Dermis blood vessel endothelial cell (primary cell): ENCODE results near the gene PKNOX1. TPM values are rescaled to one million over a fixed set of nuclear protein-coding genes. Genes with fewer than 3 reads are reported as not detected.
"Not testable (repeated sequence)": the region's sequence is repeated elsewhere in the genome, so short reads cannot be mapped to it uniquely, and the experiment has no call there.

Experiments used
- DNase-seq: peaks from one replicate; pipeline ENCODE4 v3.0.0; 2010
- total RNA-seq: library from RNA; depleted of rRNA; stranded (reverse); fragments of >200 nt; gene quantifications from 2 replicates; pipeline ENCODE4 v1.2.3, GENCODE V29; 2014

The PKNOX1 gene
- total RNA-seq, 1 donor from 2014 or later, result 7.8 TPM

DNA sequence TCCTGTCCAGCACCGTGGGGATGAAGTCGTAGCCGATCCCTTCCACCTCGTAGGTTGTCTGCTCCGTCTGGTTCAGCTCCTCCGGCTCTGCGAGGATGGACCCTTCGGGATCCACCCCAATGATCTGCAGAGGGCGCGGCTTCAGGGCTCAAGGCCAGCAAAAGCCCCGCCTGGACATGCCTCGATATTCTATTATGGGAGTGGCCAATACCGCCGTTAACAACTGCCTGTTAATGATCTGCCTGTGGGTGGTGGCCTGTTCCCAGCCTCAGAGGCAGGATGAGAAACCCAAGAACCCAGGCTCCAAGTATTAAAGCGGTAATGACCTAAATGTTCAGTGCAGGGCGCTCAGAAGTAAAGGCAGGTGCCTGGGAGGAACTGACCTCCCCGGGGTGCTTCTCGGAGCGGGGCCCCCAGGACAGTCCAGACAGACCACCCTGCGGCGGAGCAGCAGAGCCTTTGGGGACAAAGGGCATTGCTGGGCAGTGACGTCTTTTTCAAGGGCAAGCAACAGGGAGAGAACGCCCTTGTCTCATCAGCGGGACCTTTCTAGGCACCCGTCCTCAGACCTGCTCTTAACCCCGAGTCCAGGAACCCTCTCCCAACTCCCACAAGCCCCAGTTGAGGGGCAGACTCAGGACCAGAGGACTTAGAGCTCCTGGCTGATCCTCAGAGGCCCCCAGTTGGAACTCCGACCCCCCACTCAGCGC lies 88.7 kb downstream of the PKNOX1 start:
- not testable (repeated sequence) for DNase-seq

DNA sequence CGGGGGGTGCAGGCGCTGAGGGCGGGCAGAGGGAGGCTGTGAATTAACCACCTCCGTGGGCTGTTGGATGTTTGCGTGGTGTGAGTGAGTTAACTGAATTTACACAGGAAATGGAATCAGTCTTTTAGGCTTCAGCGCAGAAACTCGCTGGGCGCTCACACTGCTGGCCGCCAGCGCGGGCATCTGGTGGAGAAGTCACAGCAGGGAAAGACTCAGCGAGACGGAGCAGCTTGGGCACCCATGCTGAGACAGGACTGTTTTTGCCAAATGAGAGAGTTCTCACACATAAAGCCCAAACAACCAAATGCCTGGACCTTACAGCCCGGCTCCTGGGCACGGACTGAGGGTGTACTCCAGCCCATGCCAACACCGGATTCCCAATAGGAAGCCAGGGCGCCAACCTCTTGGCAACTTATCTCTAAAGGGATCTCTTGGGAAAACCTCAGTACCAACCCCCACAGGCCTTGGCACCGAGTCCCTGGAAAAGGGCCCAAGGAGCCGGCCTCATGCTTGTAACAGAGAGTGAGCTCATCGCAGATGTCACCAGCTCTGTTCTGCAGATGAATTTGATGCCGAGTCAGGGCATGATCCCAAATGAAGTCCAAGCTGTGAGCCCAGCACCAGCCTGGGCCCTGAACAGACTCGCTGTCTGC lies 90.0 kb downstream of the PKNOX1 start:
- DNase-seq, result not testable (repeated sequence)

DNA sequence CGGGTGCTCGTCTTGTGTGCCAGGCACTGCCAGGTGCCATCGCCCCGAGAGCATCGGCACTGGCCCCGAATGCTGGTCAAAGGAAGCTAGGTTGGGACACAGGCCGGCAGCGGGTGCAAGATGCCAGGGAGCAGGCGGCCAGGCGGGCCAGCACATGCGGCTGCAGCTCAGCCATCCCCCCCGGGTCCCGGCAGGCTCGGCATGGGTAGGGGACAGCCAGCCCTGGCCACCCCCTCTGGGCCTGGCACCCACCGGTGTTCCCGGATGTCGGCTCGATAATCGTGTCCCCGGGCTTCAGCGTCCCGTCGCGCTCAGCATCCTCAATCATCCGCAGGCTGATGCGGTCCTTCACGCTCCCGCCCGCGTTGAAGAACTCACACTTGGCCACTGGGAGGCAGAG lies 91.6 kb downstream of the PKNOX1 start:
- DNase-seq, result not testable (repeated sequence)

DNA sequence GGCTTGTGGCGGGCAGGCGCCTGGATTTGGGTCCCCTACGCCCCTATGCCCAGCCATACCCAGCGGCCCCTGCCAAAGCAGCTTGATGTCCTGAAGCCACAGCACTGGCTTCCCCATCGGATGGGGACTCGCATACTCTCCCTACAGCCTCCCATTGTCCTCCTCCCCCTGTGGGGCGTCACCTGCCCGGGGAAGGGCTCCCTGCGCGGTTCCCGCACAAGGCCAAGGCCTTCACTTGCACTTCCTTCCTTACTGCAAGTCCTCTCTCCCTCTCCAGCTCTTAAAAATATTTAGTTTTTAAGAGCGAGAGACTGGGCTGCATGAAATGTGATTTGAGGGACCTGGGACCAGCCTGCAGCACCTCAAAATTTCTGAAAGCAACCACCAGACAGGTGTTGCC lies 92.3 kb downstream of the PKNOX1 start:
- not testable (repeated sequence) for DNase-seq

DNA sequence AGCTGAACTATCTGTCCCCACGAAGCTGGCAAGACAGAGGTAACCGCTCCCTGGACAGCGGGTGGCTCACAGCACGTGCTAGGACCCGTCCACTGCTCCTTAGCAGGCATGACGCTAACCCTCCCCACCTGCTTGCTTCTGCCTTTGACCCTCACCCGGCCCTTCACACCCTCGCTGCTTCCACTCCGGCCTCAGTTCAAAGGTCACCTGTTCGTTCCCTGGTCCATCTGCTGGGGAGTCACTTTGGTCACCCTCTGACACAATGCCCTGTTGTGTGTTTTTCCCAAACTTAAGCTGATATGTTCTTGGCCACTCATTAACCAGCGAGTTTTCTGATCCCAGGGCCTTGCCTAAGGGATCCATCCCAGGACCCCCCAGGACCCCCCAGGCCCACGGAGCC lies 93.7 kb downstream of the PKNOX1 start:
- not testable (repeated sequence) for DNase-seq

DNA sequence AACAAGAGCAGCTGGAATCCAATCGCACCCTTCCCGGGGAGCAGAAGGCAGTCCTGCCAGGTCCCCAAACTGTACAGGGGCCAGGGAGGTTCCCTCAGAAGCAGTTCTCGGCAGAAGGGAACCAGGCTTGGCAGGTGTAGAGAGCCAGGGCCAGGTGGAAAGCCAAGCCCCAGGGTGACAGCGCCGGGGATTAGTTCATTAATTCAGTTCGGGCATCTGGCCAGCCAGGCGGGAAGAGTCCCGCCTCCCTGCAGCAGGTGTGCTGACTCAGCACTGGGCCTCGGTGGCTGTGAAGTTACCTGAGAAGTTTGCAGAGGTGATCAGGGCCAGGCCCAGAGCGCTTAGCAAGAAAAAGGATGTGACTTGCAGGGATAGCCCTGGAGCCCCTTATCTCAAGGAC lies 95.3 kb downstream of the PKNOX1 start:
- not testable (repeated sequence) for DNase-seq

DNA sequence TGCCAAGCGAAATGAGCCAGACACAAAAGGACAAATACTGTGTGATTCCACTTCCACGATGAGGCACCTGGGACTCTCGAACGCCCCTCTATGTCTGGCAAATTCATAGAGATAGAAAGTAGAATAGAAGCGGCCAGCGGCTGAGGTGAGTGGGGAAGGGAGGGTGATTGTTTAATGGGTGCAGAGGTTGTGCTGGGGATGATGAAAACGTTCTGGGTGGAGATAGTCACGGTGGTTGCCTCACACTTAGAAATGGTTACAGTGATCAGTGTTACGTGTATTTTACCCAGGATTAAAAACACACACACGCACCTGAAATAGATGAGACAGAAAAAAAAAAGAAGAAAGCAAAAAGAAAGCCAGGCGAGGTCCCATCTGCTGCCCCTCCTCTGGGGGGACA lies 98.4 kb downstream of the PKNOX1 start:
- DNase-seq, result not testable (repeated sequence)

DNA sequence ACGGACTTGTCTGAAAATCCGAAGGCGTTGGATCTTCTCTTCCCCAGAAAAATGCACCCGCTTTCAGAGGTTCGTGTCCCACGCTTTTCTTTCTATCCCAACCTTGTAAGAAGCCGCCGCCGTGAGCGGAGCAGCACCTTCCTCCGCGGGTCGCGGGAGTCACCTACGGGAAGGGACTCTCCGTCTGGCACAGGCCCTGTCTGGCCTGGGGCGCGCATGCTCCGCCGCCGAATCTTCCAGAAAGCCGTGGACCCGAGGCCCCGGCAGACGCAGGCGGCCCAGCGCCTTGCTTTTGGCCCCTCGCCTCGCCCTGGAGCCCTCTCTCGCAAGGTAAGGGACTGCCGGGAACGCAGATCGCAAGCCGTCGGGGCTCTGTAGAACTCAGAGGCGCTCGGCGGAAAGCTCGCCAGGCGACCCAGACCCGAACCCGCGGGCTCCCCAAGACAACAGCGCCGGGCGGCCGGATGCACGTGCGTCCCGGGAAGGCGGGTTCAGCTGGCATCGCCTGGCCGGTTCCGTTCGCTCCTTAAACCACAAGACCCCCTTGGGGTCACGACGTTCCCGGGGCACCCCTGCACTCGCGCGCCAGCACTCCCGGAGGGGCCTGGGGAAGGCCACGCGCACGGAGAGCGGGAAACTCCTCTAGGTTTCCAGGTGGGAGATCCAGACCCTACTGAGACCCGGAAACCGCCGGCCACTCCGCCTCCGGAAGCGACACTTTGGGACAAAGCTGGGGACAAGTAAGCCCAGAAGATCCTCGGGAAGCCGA lies 100.2 kb downstream of the PKNOX1 start:
- not testable (repeated sequence) for DNase-seq

DNA sequence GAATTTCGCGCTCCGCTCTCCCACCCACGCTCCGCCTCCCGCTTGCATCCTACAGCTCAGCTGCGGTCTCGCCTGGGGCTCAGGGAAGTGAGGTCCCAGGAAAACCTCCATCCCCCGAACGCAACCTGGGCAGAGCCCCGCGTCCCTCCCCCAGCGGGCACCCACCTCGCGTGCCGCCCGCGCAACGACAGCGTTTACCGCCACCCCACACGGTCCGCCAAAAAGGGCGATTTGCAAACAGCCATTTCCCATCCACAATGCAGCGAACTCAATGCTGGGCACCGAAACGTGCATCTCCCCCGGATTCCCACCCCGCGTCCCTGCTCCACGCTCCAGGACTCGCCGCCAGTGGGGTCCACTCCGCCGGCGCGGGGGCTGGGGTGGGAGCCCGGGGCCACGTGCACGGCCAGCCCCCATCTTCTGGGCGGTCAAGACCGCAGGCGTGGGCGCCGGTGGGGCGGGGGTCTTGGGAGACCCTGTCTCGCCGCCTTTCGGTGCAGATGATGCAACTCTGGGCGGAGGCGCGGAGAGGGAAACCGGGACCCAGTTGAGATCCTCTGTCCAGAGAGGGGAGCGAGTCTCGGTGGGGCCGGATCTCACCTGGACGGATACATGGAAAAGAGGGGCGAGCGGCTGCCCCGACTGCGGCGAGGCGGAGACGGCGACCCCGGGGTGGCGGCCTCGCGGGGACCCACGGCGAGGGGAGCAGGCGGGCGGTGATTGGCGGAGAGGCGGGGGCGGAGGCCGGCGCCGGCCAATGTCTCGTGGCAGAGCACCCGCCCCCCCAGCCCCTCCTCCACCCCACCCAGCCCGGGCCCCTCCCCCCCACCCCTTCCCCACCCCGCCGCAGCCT lies 101.0 kb downstream of the PKNOX1 start, which contains the start of gene CBS:
Gene CBS, minus strand, starts transcription at position 666 of the 853 bp plus-strand sequence. CDS start 3,642 bp downstream, outside the sequence.
- not testable (repeated sequence) for DNase-seq

DNA sequence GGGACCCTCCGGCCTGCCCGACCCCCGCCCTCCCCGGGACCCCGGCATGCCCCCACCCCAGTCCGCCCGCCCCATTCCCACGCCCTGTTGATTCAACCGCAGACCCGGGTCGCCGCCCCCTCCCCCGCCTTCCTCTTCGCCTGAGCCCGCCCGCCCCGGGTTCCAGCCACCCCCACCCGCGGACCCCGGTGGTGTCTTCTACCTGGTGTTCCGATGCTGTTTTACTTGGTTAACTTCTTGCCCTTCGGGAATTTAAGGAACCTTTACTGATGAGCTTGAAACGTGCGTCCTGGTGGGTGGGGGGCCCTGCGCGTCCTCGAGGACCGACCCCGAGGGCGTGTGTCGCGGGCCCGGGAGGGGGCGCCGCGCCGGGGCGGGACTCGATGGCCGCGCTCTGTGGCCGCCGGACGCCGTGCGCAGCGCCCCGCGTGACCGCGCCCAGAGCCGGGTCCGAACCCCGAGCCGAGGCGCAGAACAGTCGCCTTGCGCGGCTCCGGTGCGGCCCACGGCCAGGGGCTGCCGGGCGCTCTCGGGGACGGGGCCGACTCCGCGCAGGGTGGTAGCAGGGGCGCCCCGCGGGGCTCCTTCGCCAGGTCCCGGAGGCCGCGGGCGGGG lies 101.8 kb downstream of the PKNOX1 start:
- DNase-seq, result not testable (repeated sequence)

DNA sequence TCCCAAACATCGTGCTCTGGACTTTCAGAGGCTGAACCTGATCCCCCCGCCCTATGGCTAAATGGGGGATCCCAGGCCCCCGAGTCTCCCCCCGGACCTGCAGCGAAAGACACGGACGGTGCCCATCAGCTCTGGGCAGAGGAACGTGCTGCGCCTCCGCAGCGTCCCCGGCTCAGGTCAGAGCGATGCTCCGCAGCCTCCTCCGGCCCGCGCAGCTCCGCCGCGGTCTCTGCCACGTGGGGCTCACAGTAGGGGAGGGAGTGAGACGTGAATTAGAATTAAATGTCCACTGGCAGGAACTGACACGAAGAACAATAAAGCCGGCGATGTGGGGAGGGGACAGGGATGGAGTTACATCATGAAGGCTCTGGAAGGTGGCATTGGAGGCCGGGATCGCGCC lies 102.3 kb downstream of the PKNOX1 start:
- DNase-seq, result not testable (repeated sequence)

DNA sequence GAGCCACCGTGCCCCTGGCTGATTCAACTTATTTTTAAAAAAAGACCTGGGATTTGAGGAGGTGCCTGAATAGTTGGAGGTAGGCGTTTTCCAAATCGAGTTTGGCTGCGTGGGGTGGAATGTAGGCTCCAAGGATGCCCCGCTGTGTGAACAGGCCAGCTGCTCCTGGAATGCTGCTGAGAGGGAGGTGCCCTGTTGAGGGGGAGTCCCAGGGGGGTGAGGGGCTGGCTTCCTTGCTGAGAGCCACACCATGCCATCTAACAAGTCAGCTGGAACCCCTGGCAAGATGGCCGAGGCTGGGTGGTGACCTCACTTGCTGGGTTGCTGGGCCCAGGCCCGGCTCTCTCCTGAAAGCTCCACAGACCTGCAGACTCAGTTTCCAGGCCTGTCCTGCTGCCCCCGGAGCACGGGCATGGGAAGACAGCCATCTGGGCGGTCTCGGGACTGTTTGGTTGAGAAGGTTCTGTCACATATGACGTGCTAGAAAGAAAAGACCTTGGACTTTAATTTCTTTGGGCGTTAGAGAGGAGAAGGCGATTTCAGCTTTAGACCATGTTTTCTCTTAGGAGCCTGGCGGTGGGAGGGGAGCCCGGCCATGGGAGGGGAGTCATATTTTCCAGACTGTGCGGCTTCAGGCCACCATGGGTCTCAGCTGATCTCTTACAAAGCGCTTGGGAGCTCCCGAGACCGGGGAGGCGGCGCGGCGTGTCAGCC lies 108.4 kb downstream of the PKNOX1 start:
- DNase-seq, result not testable (repeated sequence)

Other genes with a start within 250 kb of the PKNOX1 start
- gene WDR4, start 95.0 kb upstream of the PKNOX1 start, total RNA-seq, result 16.3 and 21.7 TPM in 2 replicates
- gene NDUFV3, start 81.3 kb upstream of the PKNOX1 start, total RNA-seq, result 46.9 and 57.0 TPM in 2 replicates
- gene ERVH48-1, start 48.9 kb upstream of the PKNOX1 start, total RNA-seq, result 0.05 TPM in 1 of 2 replicates, not detected in the other
- gene CBS, start 101.3 kb downstream of the PKNOX1 start, total RNA-seq, result 0.85 and 41.2 TPM in 2 replicates
- 23.0 and 48.2 TPM in 2 replicates for gene U2AF1, start 133.0 kb downstream of the PKNOX1 start, total RNA-seq
- gene CRYAA, start 194.4 kb downstream of the PKNOX1 start, total RNA-seq, result not detected in 2 replicates